GM12891 (cell line): ENCODE results near the gene PPP4R3C.

Source experiments
- POLR2A ChIP-seq: IDR thresholded peaks from 2 replicates; pipeline ENCODE4 v1.6.1; 2011; ENCODE audit warnings: low read depth, low read length, control low read depth
- POLR2AphosphoS5 ChIP-seq: IDR thresholded peaks from 2 replicates; pipeline ENCODE4 v1.6.1; 2011; ENCODE audit warnings: low read depth, low read length, control low read depth

DNA sequence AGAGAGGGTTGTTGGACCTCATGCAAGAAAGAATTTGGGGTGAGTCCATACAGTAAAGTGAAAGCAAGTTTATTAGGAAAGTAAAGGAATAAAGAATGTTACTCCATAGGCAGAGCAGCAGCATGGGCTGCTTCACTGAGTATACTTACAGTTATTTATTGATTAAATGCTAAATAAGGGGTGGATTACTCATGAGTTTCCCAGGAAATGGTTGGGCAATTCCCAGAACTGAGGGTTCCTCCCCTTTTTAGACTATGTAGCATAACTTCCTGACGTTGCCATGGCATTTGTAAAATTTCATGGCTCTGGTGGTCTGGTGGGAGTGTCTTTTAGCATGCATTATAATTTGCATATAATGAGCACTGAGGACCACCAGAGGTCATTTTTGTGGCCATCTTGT, 16.7 kb downstream of the PPP4R3C start:
- TF ChIP-seq POLR2AphosphoS5 = no peak
- no peak for TF ChIP-seq POLR2A
